ENCODE data around the gene INTU. TPM values are rescaled to one million over a fixed set of nuclear protein-coding genes. Genes with fewer than 3 reads are reported as not detected.

The INTU gene
- total RNA-seq, 1 experiment from 2014 or later = 10.7 TPM

DNA sequence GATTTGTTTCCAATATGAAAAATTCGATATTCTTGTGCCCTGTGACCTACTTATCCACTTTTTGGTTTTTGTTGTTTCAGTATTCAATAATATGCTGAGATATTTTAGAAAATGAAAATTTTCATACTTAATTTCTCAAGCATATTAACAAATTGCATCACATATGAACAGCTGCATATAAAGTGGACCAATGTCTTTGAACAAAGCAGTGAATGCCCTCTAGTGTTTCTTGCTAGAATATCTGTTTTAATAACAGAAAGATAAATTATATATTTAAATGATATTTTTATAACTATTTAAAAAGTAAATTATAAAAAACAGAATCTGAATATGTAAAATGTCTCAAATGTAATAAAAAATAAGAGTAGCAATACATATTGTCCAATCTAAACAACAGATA, 31.7 kb upstream of the INTU start:
- Histone ChIP-seq H3K27ac (ENCODE audit: insufficient read length, low read depth, low read length) (no peak overlapping the region), H3K9ac (ENCODE audit: extremely low read depth, insufficient read length, low read length) (no peak overlapping the region), H3K4me2 (ENCODE audit: insufficient read depth, insufficient read length, low read length) (no peak overlapping the region), H4K20me1 (ENCODE audit: control insufficient read depth, insufficient read depth, insufficient read length) (no peaks in the 10 kb centered on the region), H3K79me2 (ENCODE audit: insufficient read depth, low read length) (no peaks in the 10 kb centered on the region), H3K14ac (ENCODE audit: insufficient read depth, low read length) (no peak overlapping the region), H3K56ac (ENCODE audit: insufficient read length, low read depth, low read length) (no peak overlapping the region), H4K91ac (ENCODE audit: insufficient read length, low read depth, low read length) (no peak overlapping the region), H2BK15ac (ENCODE audit: low read depth, low read length) (no peak overlapping the region), H2BK120ac (ENCODE audit: low read depth, low read length, poor library complexity, severe bottlenecking) (no peak overlapping the region), H4K8ac (replicated peaks; ENCODE audit: insufficient read length, low read depth, low read length) (no peak overlapping the region), H3K9me3 (ENCODE audit: control insufficient read depth, low read depth, low read length) (no peaks in the 10 kb centered on the region), H3K79me1 (ENCODE audit: insufficient read depth, low read depth, low read length, poor library complexity, severe bottlenecking) (no peaks in the 10 kb centered on the region), H3T11ph (ENCODE audit: low read length) (no peak overlapping the region), H3K23ac (ENCODE audit: insufficient read length, low read depth, low read length) (no peak overlapping the region), H4K5ac (ENCODE audit: insufficient read length, low read depth, low read length) (no peak overlapping the region), H3K23me2 (ENCODE audit: insufficient read length, low read depth, low read length, poor library complexity, severe bottlenecking) (no peaks in the 10 kb centered on the region), H3K4me1 (ENCODE audit: insufficient read depth, low read length) (no peaks in the 10 kb centered on the region), H3K27me3 (ENCODE audit: insufficient read depth, low read length) (no peaks in the 10 kb centered on the region), H2BK20ac (ENCODE audit: low read depth, low read length, poor library complexity, severe bottlenecking) (no peak overlapping the region), H2BK12ac (ENCODE audit: insufficient read length, low read depth, low read length) (no peak overlapping the region), H3K4ac (ENCODE audit: low read depth, low read length) (no peak overlapping the region), H2AK5ac (ENCODE audit: insufficient read length, low read length) (no peak overlapping the region), H2BK5ac (ENCODE audit: insufficient read length, low read length) (no peak overlapping the region), H3K18ac (ENCODE audit: insufficient read length, low read depth, low read length) (no peak overlapping the region), H2AFZ (ENCODE audit: low read length) (no peak overlapping the region)
- TF ChIP-seq, protein P1, sequence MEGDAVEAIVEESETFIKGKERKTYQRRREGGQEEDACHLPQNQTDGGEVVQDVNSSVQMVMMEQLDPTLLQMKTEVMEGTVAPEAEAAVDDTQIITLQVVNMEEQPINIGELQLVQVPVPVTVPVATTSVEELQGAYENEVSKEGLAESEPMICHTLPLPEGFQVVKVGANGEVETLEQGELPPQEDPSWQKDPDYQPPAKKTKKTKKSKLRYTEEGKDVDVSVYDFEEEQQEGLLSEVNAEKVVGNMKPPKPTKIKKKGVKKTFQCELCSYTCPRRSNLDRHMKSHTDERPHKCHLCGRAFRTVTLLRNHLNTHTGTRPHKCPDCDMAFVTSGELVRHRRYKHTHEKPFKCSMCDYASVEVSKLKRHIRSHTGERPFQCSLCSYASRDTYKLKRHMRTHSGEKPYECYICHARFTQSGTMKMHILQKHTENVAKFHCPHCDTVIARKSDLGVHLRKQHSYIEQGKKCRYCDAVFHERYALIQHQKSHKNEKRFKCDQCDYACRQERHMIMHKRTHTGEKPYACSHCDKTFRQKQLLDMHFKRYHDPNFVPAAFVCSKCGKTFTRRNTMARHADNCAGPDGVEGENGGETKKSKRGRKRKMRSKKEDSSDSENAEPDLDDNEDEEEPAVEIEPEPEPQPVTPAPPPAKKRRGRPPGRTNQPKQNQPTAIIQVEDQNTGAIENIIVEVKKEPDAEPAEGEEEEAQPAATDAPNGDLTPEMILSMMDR (conservative IDR thresholded peaks at IDR 0.05) = no peak
- peaks cover 9 to 11% of the 10 kb centered on the region in 2 experiments for H3K4me1 Mint-ChIP-seq
- no peaks in the 10 kb centered on the region for H3K36me3 Mint-ChIP-seq (ENCODE audit: insufficient read depth in 1 of 3, low read depth in 3 of 3)
- WGBS (ENCODE audit: extremely low coverage, insufficient read length, low lambda C conversion rate) = no CpG with 5 or more reads among the region's 1 CpG
- no peaks in the 10 kb centered on the region for H3K27me3 Mint-ChIP-seq (ENCODE audit: low read depth)
- no peak overlapping the region for H3K27ac Mint-ChIP-seq
- DNase-seq = no peak
- H3K9me3 Mint-ChIP-seq = no peaks in the 10 kb centered on the region
- H3K4me3 Mint-ChIP-seq = no peak overlapping the region

Measured in H9 (cell line).